NCI-H526 treated with DMSO at 0.1 percent for 48 hours (cell line): ENCODE data around the gene DOCK9.

Experiments
- DNase-seq: peaks from one replicate; lab custom pipeline; 2025; lab: John Stamatoyannopoulos, UW

The DOCK9 gene

GRCh38 chr13:98975822-98976261, 2.0 kb downstream of the DOCK9 start:
- DNase-seq: peak; percentile 29

- DNase-seq: no peak
Observed at GRCh38 chr13:98974053-98974452, 3.8 kb downstream of the DOCK9 start.

GRCh38 chr13:98972627-98973026, 5.2 kb downstream of the DOCK9 start:
- DNase-seq: no peak

- no peak for DNase-seq
Observed at GRCh38 chr13:98972059-98972458, 5.8 kb downstream of the DOCK9 start.

GRCh38 chr13:98970330-98970729, 7.5 kb downstream of the DOCK9 start:
- no peak for DNase-seq

- DNase-seq: no peak
Observed at GRCh38 chr13:98967491-98967890, 10.4 kb downstream of the DOCK9 start.

GRCh38 chr13:98966019-98966418, 11.8 kb downstream of the DOCK9 start:
- no peak for DNase-seq

GRCh38 chr13:98965325-98965724, 12.5 kb downstream of the DOCK9 start:
- no peak for DNase-seq

GRCh38 chr13:98963917-98964316, 13.9 kb downstream of the DOCK9 start:
- DNase-seq: no peak

- DNase-seq: no peak
Observed at GRCh38 chr13:98962901-98963590, 14.8 kb downstream of the DOCK9 start.

- DNase-seq: no peak
Observed at GRCh38 chr13:98961503-98962105, 16.3 kb downstream of the DOCK9 start.

- DNase-seq: no peak
Observed at GRCh38 chr13:98960606-98961502, 17.0 kb downstream of the DOCK9 start.

GRCh38 chr13:98959786-98960605, 17.9 kb downstream of the DOCK9 start:
- DNase-seq: no peak

- DNase-seq: no peak
Observed at GRCh38 chr13:98959291-98959690, 18.6 kb downstream of the DOCK9 start.

GRCh38 chr13:98958443-98958794, 19.4 kb downstream of the DOCK9 start:
- DNase-seq: no peak

- no peak for DNase-seq
Observed at GRCh38 chr13:98957731-98958442, 20.0 kb downstream of the DOCK9 start.

GRCh38 chr13:98955336-98955735, 22.5 kb downstream of the DOCK9 start:
- no peak for DNase-seq

GRCh38 chr13:98954313-98954712, 23.6 kb downstream of the DOCK9 start:
- DNase-seq: no peak

- no peak for DNase-seq
Observed at GRCh38 chr13:98951266-98951665, 26.6 kb downstream of the DOCK9 start.

- DNase-seq: no peak
Observed at GRCh38 chr13:98950705-98951104, 27.2 kb downstream of the DOCK9 start.

GRCh38 chr13:98947925-98948324, 29.9 kb downstream of the DOCK9 start:
- no peak for DNase-seq
